Peyer's patch (tissue), 4 donors: ENCODE measurements around the gene GAL3ST1.

Experiments
- CTCF ChIP-seq, 6 experiments: fragments of 450-650 bp in 4 of 6; fragments of 200-600 bp in 2 of 6; sonication (generic) in 1 of 6; IDR thresholded peaks; one replicate each; pipeline ENCODE4 v1.5.1; 2017 to 2019; ENCODE audit warnings: antibody characterized with exemption in 6 of 6, mild to moderate bottlenecking in 3 of 6, moderate library complexity in 1 of 6
- POLR2A ChIP-seq, 2 donors: fragments of 450-650 bp; IDR thresholded peaks; one replicate each; pipeline ENCODE4 v1.5.1; 2017; ENCODE audit warnings: antibody characterized with exemption in 2 of 2, mild to moderate bottlenecking in 2 of 2, moderate library complexity in 2 of 2

GRCh38 chr22:30610299-30610698 lies 35.8 kb upstream of the GAL3ST1 start:
- TF ChIP-seq CTCF (IDR thresholded peaks at IDR 0.05) (no peak), POLR2A (IDR thresholded peaks at IDR 0.05) (no peak)
